C4-2B (cell line): ENCODE measurements around the gene NEURL3.
A peak's percentile ranks its signal among the peaks of the same experiment; 100 is the strongest.

Experiments
- H3K27ac ChIP-seq: fragments of 450-650 bp; 2 replicates; pipeline ENCODE4 v1.5.1; 2017
- ZFX ChIP-seq: fragments of 450-650 bp; IDR thresholded peaks from 2 replicates; pipeline ENCODE4 v1.6.1; 2017
- TF ChIP-seq, protein P1 (sequence below): fragments of 450-650 bp; conservative IDR thresholded peaks from 2 replicates; pipeline ENCODE4 v1.5.1; 2017; ENCODE audit warnings: mild to moderate bottlenecking

The NEURL3 gene

DNA sequence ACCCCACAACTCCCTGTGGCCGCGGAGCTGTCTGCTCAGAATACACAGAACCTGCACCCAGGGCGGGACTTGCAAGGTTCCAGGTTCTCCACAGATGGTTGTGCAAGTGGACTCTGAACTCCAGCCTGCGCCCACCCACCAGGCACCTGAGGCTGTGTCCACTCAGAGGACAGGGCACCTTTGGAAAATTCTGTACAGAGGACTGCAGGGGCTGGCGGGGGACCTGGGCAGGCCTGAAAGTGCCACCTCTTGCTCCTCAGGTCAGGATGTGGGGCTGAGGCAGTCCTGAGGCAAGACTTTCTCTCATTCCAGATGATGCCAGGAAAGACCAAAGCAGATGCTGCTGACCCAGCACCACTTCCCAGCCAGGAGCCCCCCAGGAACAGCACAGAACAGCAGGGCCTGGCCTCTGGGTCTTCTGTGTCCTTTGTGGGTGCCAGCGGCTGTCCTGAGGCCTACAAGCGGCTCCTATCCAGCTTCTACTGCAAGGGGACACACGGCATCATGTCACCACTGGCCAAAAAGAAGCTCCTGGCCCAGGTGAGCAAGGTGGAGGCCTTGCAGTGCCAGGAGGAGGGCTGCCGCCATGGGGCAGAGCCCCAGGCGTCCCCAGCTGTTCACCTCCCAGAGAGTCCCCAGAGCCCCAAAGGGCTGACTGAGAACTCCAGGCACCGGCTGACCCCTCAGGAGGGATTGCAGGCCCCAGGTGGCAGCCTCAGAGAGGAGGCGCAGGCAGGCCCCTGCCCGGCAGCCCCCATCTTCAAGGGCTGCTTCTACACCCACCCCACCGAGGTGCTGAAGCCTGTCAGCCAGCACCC lies 45.8 kb upstream of the NEURL3 start:
- H3K27ac ChIP-seq, result peak overlapping the region; percentile 80
- TF ChIP-seq ZFX, result no peak
- TF ChIP-seq, protein P1, sequence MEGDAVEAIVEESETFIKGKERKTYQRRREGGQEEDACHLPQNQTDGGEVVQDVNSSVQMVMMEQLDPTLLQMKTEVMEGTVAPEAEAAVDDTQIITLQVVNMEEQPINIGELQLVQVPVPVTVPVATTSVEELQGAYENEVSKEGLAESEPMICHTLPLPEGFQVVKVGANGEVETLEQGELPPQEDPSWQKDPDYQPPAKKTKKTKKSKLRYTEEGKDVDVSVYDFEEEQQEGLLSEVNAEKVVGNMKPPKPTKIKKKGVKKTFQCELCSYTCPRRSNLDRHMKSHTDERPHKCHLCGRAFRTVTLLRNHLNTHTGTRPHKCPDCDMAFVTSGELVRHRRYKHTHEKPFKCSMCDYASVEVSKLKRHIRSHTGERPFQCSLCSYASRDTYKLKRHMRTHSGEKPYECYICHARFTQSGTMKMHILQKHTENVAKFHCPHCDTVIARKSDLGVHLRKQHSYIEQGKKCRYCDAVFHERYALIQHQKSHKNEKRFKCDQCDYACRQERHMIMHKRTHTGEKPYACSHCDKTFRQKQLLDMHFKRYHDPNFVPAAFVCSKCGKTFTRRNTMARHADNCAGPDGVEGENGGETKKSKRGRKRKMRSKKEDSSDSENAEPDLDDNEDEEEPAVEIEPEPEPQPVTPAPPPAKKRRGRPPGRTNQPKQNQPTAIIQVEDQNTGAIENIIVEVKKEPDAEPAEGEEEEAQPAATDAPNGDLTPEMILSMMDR, result no peak

DNA sequence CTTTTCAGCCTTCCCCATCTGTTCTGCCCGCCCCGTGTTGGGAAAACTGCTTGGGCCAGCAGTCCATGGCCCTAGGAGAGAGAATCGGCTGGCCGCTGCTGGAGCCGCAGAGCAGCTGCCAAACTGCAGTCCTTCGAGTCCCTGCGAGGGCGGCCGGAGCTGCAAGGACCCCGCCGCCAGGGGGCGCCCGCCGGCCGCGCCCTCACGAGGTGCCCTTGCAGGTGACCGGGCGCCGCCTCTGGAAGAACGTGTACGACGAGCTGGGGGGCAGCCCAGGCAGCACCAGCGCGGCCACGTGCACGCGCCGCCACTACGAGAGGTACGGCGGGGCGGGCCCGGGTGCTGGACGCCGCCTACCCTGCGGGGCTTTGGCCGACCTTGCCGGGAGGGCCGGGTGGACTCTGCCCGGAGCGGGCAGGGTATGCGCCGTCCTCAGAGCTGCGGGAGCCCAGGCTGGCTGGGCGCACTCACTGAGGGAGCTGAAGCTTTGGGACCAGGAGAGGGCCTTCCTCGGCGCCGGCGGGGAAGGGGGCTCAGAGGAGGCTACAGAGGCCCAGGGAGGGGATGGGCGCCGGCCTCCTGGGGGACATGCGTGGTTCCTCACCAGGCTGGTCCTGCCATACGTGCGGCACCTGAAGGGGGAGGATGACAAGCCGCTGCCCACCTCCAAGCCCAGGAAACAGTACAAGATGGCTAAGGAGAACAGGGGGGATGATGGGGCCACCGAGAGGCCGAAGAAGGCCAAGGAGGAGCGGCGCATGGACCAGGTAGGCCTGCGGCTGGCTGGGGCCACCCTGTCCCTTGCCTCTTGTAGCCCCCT lies 45.0 kb upstream of the NEURL3 start:
- H3K27ac ChIP-seq, result peak overlapping the region; percentile 80
- TF ChIP-seq, protein P1, result peak; percentile 98
- peak; percentile 74; the same call in 1 of the 2 replicates for TF ChIP-seq ZFX

DNA sequence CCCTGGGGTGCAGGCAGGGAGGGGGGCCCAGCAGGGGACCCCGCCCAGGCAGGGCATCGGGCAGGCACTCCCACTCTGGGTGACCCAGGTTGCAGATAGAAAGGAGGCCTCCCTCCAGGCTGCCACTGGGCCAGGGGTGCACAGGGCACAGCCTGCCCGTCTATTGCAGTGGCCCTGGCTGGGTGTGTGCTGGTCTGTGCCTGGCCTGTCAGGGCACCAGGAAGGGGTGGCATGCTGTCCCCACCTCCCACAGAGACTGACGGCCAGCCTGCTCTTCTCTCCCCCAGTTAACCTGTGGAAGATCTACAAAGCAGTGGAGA lies 44.3 kb upstream of the NEURL3 start:
- no peak for TF ChIP-seq ZFX
- TF ChIP-seq, protein P1, result no peak
- H3K27ac ChIP-seq, result peak overlapping the region; percentile 80

DNA sequence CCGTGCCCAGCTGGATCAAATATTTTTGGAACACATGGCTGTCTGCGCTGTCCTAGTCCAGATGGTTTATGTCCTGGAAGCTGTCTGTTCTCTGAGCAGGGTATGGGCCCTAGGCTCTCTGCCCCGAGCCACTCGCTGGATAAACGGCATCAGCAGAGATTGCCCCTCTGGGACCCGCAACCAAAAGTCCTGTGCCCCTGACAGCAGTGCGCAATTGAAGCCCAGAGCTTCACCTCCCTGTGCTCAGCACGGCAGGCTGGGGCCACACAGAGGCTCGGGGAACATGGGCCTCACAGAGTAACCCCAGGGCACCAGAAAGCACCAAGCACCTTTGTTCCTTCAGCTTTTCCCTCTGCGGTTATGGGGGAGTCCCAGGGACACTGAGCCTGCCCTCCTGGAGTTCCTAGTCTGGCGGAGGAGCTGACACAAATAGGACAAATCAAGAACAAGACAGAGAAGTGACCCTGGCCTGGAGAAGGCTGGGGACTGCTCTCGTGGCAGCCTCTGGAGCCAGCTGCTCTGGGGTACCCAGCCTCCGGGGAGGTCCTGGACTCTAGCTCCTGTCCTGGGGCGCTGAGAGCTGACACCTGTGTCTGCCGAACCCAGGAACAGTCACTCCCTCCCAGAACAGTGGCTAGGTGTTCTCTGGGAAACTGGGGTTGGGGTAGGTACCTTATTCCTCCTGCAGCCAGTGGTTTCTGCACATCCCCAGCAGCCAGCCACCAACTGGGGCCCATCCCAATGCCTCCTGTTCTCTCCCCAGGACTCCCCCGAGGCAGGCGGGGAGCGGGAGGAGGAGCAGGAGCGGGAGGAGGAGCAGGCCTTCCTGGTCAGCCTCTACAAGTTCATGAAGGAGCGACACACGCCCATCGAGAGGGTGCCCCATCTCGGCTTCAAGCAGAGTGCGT lies 43.7 kb upstream of the NEURL3 start:
- H3K27ac ChIP-seq, result peak overlapping the region; percentile 80; the same call in 1 of the 2 replicates

DNA sequence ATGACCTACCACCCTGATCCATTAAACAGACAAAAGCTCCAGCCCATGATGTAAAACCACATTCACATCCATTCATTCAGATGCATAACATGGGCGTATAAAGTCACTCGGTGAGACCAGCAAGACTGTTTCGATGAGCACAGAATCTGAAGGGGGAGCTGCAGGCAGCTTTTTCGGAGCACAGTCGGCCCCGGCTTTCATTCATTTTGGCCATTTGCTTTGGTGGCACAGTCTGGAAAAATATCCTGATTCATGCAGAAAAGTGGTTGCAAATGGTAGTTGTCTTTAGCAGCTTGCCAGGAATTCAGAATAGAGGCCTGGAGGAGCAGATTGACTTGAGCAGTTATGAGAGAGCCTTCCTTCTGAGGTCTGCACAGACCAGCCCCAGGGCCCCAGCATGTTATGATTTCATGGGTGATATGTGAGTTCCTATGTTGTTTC lies 42.6 kb upstream of the NEURL3 start:
- H3K27ac ChIP-seq, result no peak overlapping the region
- TF ChIP-seq ZFX, result no peak
- TF ChIP-seq, protein P1, result no peak

More for the DNA sequence above, 43.7 kb upstream of the NEURL3 start:
- no peak for TF ChIP-seq ZFX

DNA sequence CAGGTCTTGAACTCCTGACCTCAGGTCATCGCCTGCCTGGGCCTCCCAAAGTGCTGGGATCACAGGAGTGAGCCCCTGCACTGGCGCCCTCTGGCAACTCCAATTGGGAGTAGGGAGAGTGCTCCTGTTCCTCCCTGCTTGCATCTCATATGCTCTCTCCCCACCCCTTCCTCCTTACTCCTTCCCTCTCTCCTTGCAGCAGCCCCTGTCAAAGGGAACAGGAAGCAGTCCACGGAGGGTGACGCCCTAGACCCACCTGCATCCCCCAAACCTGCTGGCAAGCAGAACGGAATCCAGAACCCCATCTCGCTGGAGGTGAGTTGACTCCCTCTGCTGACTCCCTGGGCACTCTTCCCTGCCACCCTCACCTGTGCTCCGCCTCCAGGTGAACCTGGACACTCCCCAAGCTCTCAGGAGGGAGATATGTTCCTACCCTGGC lies 42.1 kb upstream of the NEURL3 start:
- no peak for TF ChIP-seq ZFX
- TF ChIP-seq, protein P1, result no peak
- H3K27ac ChIP-seq, result no peak overlapping the region

DNA sequence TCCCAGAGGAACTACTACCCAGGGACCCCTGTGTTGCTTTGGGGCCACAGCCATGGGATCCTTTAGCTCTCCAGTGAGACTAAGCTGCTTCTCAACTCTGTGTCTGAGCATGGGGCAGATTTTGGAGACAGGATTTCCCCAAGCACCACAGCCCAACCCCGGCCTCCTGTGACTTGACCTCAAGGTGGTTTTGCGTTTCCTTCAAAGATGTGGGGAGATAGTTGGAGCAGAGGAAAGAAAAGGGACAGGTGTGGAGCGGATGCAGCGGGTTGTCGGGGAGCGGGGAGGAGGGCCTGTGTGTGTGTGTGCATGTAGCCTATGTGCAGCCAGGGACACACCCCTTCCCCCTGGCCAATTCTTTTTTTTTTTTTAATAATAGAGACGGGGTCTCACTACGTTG lies 41.6 kb upstream of the NEURL3 start:
- H3K27ac ChIP-seq, result no peak overlapping the region
- TF ChIP-seq, protein P1, result no peak
- TF ChIP-seq ZFX, result no peak
